ENCODE measurements around the gene PTPRR. TPM values are rescaled to one million over a fixed set of nuclear protein-coding genes. Genes with fewer than 3 reads are reported as not detected.

Gene PTPRR
- total RNA-seq, 2 donors from 2014 or later, result 0.37 to 0.51 TPM

DNA sequence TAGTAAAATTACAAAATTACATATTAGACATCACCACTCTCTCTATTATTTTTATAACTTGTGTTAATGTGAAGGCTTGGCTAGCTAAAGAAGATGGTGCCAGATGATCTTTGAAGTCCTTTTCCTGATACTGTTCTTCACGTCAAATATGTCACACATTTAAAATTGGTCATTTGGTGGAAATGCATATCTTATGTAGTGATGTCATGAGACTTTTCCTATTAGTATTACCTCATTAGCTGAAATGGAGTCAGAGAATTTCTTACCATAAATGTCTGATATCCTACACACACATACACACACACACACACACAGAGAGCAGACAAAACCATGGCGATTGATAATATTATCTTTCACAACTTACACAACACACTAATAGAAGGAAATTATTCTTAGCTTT lies 158.5 kb downstream of the PTPRR start:
- H3K4me3 ChIP-seq, result no peak overlapping the region
- no peaks in the 10 kb centered on the region for H3K27me3 ChIP-seq
- no peaks in the 10 kb centered on the region for H3K9me3 ChIP-seq
- DNase-seq (ENCODE audit: low spot score), result no peak
- no peaks in the 10 kb centered on the region for H3K36me3 ChIP-seq
- no peaks in the 10 kb centered on the region for H3K4me1 ChIP-seq
- TF ChIP-seq, protein P1, sequence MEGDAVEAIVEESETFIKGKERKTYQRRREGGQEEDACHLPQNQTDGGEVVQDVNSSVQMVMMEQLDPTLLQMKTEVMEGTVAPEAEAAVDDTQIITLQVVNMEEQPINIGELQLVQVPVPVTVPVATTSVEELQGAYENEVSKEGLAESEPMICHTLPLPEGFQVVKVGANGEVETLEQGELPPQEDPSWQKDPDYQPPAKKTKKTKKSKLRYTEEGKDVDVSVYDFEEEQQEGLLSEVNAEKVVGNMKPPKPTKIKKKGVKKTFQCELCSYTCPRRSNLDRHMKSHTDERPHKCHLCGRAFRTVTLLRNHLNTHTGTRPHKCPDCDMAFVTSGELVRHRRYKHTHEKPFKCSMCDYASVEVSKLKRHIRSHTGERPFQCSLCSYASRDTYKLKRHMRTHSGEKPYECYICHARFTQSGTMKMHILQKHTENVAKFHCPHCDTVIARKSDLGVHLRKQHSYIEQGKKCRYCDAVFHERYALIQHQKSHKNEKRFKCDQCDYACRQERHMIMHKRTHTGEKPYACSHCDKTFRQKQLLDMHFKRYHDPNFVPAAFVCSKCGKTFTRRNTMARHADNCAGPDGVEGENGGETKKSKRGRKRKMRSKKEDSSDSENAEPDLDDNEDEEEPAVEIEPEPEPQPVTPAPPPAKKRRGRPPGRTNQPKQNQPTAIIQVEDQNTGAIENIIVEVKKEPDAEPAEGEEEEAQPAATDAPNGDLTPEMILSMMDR (IDR thresholded peaks at IDR 0.05), result no peak
- H3K27ac ChIP-seq, result no peak overlapping the region

DNA sequence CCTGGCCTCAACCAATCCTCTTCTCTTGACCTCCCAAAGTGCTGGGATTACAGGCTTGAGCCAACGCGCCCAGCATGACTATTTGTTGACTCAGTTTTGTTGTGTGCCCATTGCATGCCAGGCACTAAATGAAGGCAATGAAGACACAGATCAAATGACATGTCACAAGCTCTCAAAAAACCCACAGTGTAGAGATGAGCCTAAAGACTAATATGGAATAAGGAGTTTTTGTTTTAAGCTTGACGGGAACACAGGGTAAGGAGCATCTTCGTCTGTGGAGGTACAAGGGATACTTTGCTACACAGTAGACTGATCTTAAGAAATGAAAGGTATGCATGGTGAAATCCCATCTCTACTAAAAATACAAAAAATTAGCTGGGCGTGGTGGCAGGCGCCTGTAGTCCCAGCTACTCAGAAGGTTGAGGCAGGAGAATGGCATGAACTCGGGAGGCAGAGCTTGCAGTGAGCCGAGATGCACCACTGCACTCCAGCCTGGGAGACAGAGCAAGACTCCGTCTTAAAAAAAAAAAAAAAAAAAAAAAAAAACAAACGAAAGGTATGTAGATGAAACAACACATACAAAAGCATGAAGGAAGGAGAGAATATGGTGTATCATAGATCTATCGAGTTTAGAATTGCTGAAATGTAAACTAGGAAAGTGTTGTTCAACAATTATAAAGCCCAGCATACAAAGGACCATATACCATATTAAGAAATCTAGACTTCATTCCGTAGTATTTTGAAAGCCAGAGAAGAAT lies 161.2 kb downstream of the PTPRR start:
- TF ChIP-seq, protein P1 (IDR thresholded peaks at IDR 0.05), result no peak
- H3K9me3 ChIP-seq, result no peaks in the 10 kb centered on the region
- no peaks in the 10 kb centered on the region for H3K36me3 ChIP-seq
- H3K4me1 ChIP-seq, result no peaks in the 10 kb centered on the region
- no peak for DNase-seq (ENCODE audit: low spot score)
- H3K27me3 ChIP-seq, result no peaks in the 10 kb centered on the region
- no peak overlapping the region for H3K4me3 ChIP-seq
- no peak overlapping the region for H3K27ac ChIP-seq

DNA sequence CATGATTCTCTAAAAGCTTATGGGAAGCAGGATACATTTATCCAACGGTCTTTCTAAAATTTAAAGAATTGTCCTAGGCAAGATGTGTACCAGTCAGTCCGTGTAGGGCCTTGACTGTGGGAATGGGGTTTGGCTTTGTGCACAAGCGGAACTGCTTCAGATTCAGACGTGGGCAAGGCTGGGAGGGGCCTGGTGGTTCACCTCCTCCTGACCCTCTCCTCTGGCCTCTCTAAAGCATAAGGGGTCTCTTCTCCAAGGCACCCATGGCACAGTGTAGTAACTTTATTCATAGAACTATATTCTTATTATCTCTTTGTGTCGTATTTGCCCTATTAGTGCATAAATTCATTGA lies 162.1 kb downstream of the PTPRR start:
- no peak for DNase-seq (ENCODE audit: low spot score)
- TF ChIP-seq, protein P1 (IDR thresholded peaks at IDR 0.05), result no peak
- Histone ChIP-seq H3K4me1 (no peaks in the 10 kb centered on the region), H3K9me3 (no peaks in the 10 kb centered on the region), H3K36me3 (no peaks in the 10 kb centered on the region), H3K4me3 (no peak overlapping the region), H3K27ac (no peak overlapping the region), H3K27me3 (no peaks in the 10 kb centered on the region)

DNA sequence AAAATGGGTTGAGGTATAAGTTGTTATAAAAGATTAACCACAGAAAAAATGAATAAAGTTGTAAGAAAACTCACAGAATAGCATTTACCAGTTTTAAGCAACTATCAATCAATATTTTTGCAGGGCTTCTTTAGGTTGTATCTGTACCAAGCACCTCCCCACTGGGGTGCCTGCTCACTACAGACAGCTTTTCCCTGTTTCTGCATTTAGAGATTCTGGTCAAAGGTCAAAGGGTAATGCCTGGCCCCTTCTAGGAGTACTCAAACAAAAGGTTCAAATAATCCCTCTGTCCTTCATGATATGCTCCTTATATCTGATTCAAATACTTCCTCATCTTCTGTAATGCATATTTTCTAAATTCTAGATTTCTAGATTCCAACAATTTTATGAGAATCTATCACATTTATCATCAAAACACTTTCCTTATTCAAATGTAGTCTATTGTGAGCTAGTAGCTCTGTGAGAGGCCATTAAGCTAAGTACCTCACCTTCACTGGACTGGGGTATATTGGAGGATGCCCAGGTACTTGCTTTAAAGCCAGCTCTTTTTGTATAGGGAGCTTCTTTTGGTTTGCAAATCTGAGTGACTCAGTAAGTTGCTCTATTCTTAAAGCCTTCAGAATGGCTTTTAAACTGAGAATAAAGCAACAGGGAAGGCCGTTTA lies 162.6 kb downstream of the PTPRR start:
- no peaks in the 10 kb centered on the region for H3K27me3 ChIP-seq
- no peak overlapping the region for H3K27ac ChIP-seq
- DNase-seq (ENCODE audit: low spot score), result no peak
- H3K4me3 ChIP-seq, result no peak overlapping the region
- no peaks in the 10 kb centered on the region for H3K4me1 ChIP-seq
- TF ChIP-seq, protein P1 (IDR thresholded peaks at IDR 0.05), result no peak
- no peaks in the 10 kb centered on the region for H3K9me3 ChIP-seq
- H3K36me3 ChIP-seq, result no peaks in the 10 kb centered on the region

DNA sequence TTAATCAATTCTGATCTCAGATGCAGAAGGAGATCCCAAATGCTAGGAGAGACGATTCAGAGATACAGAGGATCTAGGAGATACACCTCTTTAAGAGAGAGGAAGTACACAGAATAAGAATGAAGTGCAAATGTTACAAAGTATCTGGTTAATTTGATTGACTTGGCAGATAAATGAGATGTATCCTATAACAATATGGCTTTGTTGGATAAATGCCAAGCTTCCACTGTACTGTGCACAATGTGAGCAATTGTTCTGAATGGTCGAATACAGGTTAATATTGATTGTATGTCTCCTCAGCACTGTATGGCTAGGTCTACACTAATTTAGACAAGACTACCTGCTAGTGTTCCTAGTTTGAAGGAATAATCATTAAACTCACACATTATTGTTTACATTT lies 163.7 kb downstream of the PTPRR start:
- H3K27ac ChIP-seq, result no peak overlapping the region
- TF ChIP-seq, protein P1 (IDR thresholded peaks at IDR 0.05), result no peak
- no peak for DNase-seq (ENCODE audit: low spot score)
- H3K4me1 ChIP-seq, result no peaks in the 10 kb centered on the region
- no peak overlapping the region for H3K4me3 ChIP-seq
- H3K9me3 ChIP-seq, result no peaks in the 10 kb centered on the region
- no peaks in the 10 kb centered on the region for H3K36me3 ChIP-seq
- H3K27me3 ChIP-seq, result no peaks in the 10 kb centered on the region

Data from right atrium auricular region (tissue), 2 donors.